Endodermal cell (in vitro differentiated cells): ENCODE results near the gene CAPN5. TPM values are rescaled to one million over a fixed set of nuclear protein-coding genes. Genes with fewer than 3 reads are reported as not detected.

Experiments used
- DNase-seq: peaks from one replicate; pipeline ENCODE4 v3.0.0-alpha.2; 2017
- H3K27ac ChIP-seq: 2 replicates; pipeline ENCODE4 v1.5.1; 2013; ENCODE audit warnings: mild to moderate bottlenecking, low read depth, low read length, moderate library complexity
- H3K27me3 ChIP-seq: 2 replicates; pipeline ENCODE4 v1.6.1; 2013; ENCODE audit warnings: mild to moderate bottlenecking, low read length, moderate library complexity; ENCODE audit not compliant: insufficient read depth, control insufficient read depth, poor library complexity, severe bottlenecking
- H3K36me3 ChIP-seq: 2 replicates; pipeline ENCODE4 v1.7.0; 2013; ENCODE audit warnings: mild to moderate bottlenecking, low read length, moderate library complexity; ENCODE audit not compliant: control insufficient read depth, insufficient read depth
- H3K4me1 ChIP-seq: one replicate; pipeline ENCODE4 v1.7.0; 2013; ENCODE audit warnings: low read length; ENCODE audit not compliant: control insufficient read depth, insufficient read depth
- H3K4me3 ChIP-seq: 2 replicates; pipeline ENCODE4 v1.5.1; 2013; ENCODE audit warnings: mild to moderate bottlenecking, low read length, moderate library complexity
- H3K9ac ChIP-seq: 2 replicates; pipeline ENCODE4 v1.6.1; 2013; ENCODE audit warnings: mild to moderate bottlenecking, low read length, moderate library complexity; ENCODE audit not compliant: poor library complexity, severe bottlenecking; ENCODE audit errors: extremely low read depth
- H3K9me3 ChIP-seq: 2 replicates; pipeline ENCODE4 v1.6.1; 2013; ENCODE audit warnings: mild to moderate bottlenecking, low read length, moderate library complexity; ENCODE audit not compliant: control insufficient read depth
- H3K27ac Mint-ChIP-seq: 2 replicates; pipeline ENCODE4 v1.8.0; 2020; ENCODE audit warnings: mixed read lengths
- H3K27me3 Mint-ChIP-seq: 2 replicates; pipeline ENCODE4 v1.8.0; 2021; ENCODE audit warnings: mild to moderate bottlenecking, mixed read lengths; ENCODE audit not compliant: insufficient read depth
- H3K36me3 Mint-ChIP-seq: 2 replicates; pipeline ENCODE4 v1.8.0; 2020; ENCODE audit warnings: low read depth, mixed read lengths
- H3K4me1 Mint-ChIP-seq: 2 replicates; pipeline ENCODE4 v1.8.0; 2020; ENCODE audit warnings: mixed read lengths
- H3K4me3 Mint-ChIP-seq: 2 replicates; pipeline ENCODE4 v1.8.0; 2020; ENCODE audit warnings: mild to moderate bottlenecking, moderate library complexity, mixed read lengths
- H3K9me3 Mint-ChIP-seq: 2 replicates; pipeline ENCODE4 v1.8.0; 2020; ENCODE audit warnings: mild to moderate bottlenecking, mixed read lengths
- CTCF ChIP-seq: fragments of 200-600 bp; sonication (generic); conservative IDR thresholded peaks from 2 replicates; pipeline ENCODE4 v1.5.0; 2021; ENCODE audit warnings: antibody characterized with exemption, mild to moderate bottlenecking
- WGBS, 2 experiments: methylation state at CpG; one replicate each; pipeline versions ENCODE4 v1.1.5 to v1.1.7; 2013; ENCODE audit warnings: missing lambda C conversion rate in 2 of 2, mixed read lengths in 1 of 2; ENCODE audit not compliant: insufficient coverage in 1 of 2, insufficient read length in 1 of 2; 5-methylcytosine and 5-hydroxymethylcytosine counted together
- total RNA-seq, 2 donors: library from RNA; stranded (reverse); fragmentation: NEBNext Ultra II Directional in 1 of 2; extraction: Animal tissue kit (Norgen Biotek cat#: 25700) in 1 of 2; gene quantifications; 2 replicates in 1 of 2; 3 replicates in 1 of 2; pipeline ENCODE4 v1.2.1, GENCODE V29; 2021

Gene CAPN5
- total RNA-seq, 2 donors from 2014 or later: 17.5 to 21.5 TPM

DNA sequence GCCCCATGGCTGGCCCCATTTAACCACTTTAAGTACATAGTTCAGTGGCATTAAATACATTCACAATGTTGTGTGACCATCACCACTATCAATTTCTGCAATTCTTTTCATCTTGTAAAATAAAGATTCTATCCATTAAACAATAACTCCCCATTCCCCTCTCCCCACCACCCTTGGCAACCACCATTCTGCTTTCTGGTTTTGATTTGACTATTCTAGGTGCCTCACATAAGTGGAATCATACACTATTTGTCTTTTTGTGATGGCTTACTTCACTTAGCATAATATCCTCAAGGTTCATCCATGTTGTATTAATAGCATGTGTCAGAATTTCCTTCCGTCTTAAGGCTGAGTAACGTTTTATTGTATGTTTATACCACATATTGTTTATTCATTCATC is 68.3 kb downstream of the CAPN5 start:
- Histone ChIP-seq H3K27me3 (no peaks in the 10 kb centered on the region), H3K9ac (no peak overlapping the region), H3K36me3 (no peaks in the 10 kb centered on the region), H3K27ac (no peak overlapping the region), H3K4me3 (no peak overlapping the region), H3K4me1 (no peaks in the 10 kb centered on the region), H3K9me3 (no peaks in the 10 kb centered on the region)
- peaks cover 5% of the 10 kb centered on the region for H3K4me1 Mint-ChIP-seq
- H3K9me3 Mint-ChIP-seq: no peaks in the 10 kb centered on the region
- no peak overlapping the region for H3K4me3 Mint-ChIP-seq
- H3K36me3 Mint-ChIP-seq: no peaks in the 10 kb centered on the region
- no peaks in the 10 kb centered on the region for H3K27me3 Mint-ChIP-seq
- no CpG with 5 or more reads among the region's 2 CpGs for WGBS, 2 experiments
- H3K27ac Mint-ChIP-seq: no peak overlapping the region
- DNase-seq: no peak
- no peak for TF ChIP-seq CTCF

DNA sequence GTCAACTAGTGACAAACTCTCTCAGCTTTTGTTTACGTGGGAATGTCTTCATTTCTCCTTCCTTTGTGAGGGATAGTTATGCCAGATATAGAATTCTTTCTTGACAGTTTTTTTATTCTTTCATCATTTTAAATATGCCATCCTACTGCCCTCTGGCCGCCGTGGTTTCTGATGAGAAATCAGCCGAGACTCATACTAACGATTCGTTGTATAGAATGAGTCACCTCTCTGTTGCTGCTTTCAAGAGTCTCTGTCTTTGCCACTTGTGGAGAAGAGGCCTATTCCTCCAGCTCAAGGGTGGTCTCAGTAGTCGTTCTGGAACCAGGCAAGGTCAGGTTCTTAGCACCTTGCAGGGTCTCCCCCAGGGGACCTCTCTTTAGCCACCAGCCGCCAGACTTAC is 69.3 kb downstream of the CAPN5 start:
- Mint-ChIP-seq H3K27me3 (no peaks in the 10 kb centered on the region), H3K9me3 (no peaks in the 10 kb centered on the region)
- TF ChIP-seq CTCF: no peak

GRCh38 chr11:77136784-77137420 is 70.1 kb downstream of the CAPN5 start:
- DNase-seq: no peak
- no peak overlapping the region for H3K4me3 ChIP-seq
- Mint-ChIP-seq H3K27me3 (no peaks in the 10 kb centered on the region), H3K4me1 (peaks cover 9% of the 10 kb centered on the region), H3K27ac (no peak overlapping the region), H3K4me3 (no peak overlapping the region), H3K36me3 (no peaks in the 10 kb centered on the region), H3K9me3 (no peaks in the 10 kb centered on the region)
- WGBS, 2 experiments: 88 to 91% methylated on average over 10 to 12 of the region's 12 CpGs
- no peaks in the 10 kb centered on the region for H3K36me3 ChIP-seq
- H3K4me1 ChIP-seq: no peaks in the 10 kb centered on the region
- H3K9me3 ChIP-seq: no peaks in the 10 kb centered on the region
- no peak overlapping the region for H3K27ac ChIP-seq
- no peaks in the 10 kb centered on the region for H3K27me3 ChIP-seq
- no peak for TF ChIP-seq CTCF
- H3K9ac ChIP-seq: no peak overlapping the region

More for the DNA sequence above, 69.3 kb downstream of the CAPN5 start:
- no peaks in the 10 kb centered on the region for H3K9me3 ChIP-seq
- H3K4me1 Mint-ChIP-seq: peaks cover 9% of the 10 kb centered on the region
- no peak overlapping the region for H3K27ac Mint-ChIP-seq
- no peaks in the 10 kb centered on the region for H3K36me3 ChIP-seq
- no peak overlapping the region for H3K27ac ChIP-seq
- no peaks in the 10 kb centered on the region for H3K36me3 Mint-ChIP-seq
- no peak for DNase-seq
- H3K27me3 ChIP-seq: no peaks in the 10 kb centered on the region
- H3K9ac ChIP-seq: no peak overlapping the region
- WGBS, 2 experiments: 69 to 77% methylated on average over 8 of the region's 8 CpGs
- no peak overlapping the region for H3K4me3 ChIP-seq
- no peaks in the 10 kb centered on the region for H3K4me1 ChIP-seq
- H3K4me3 Mint-ChIP-seq: no peak overlapping the region
